GM18519 (cell line): ENCODE results near the gene SHMT2.

Source experiments
- ATAC-seq: cut with Tn5 transposase; IDR thresholded peaks from one replicate; pipeline ENCODE4 v1.9.1; 2021; ENCODE audit warnings: mild to moderate bottlenecking, moderate library complexity; ENCODE audit not compliant: unreplicated experiment, low FRiP score

The SHMT2 gene

GRCh38 chr12:57196439-57196838 lies 33.1 kb upstream of the SHMT2 start:
- no peak for ATAC-seq

DNA sequence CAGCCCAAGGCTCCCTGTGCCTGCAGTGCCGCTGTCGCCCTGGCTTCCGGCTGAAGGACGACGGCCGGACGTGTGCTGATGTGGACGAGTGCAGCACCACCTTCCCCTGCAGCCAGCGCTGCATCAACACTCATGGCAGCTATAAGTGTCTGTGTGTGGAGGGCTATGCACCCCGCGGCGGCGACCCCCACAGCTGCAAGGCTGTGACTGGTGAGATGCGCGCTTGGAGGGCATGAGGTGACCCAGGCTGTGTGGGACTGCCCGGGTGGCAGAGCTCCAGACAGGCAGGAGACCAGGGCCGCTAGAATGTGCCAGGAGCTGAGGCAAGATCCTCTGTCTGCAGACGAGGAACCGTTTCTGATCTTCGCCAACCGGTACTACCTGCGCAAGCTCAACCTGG lies 32.6 kb upstream of the SHMT2 start:
- no peak for ATAC-seq

GRCh38 chr12:57198329-57198728 lies 31.2 kb upstream of the SHMT2 start:
- ATAC-seq, result no peak

DNA sequence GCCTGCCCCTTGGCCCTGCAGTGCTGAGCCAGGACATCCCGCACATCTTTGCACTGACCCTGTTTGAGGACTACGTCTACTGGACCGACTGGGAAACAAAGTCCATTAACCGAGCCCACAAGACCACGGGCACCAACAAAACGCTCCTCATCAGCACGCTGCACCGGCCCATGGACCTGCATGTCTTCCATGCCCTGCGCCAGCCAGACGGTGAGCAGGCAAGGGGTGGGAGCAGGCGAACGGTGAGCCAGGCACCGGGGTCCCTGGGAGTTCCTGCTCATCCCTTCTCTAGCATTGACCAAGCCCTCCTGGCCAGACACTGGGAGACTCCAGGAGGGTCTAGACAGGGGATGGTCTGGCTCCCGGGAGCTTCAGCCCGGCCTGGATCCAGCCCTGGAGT lies 30.3 kb upstream of the SHMT2 start:
- ATAC-seq, result no peak

GRCh38 chr12:57200497-57200896 lies 29.0 kb upstream of the SHMT2 start:
- no peak for ATAC-seq

DNA sequence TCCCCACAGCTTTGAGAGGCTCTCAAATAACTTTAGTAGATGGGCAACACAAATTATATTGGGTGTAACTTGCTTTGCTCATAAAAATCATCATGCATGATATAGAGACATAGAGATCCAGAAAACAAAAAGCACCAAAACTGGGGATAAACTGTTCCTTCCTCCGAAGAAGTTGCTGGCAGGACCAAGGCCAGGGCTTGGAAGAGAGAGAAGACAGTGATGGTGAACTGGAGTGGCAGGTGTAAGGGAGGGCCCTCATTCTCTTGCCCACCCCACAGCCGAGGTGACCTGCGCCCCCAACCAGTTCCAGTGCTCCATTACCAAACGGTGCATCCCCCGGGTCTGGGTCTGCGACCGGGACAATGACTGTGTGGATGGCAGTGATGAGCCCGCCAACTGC lies 28.3 kb upstream of the SHMT2 start:
- ATAC-seq, result no peak

GRCh38 chr12:57201631-57202030 lies 27.9 kb upstream of the SHMT2 start:
- no peak for ATAC-seq

GRCh38 chr12:57202321-57202720 lies 27.2 kb upstream of the SHMT2 start:
- no peak for ATAC-seq

DNA sequence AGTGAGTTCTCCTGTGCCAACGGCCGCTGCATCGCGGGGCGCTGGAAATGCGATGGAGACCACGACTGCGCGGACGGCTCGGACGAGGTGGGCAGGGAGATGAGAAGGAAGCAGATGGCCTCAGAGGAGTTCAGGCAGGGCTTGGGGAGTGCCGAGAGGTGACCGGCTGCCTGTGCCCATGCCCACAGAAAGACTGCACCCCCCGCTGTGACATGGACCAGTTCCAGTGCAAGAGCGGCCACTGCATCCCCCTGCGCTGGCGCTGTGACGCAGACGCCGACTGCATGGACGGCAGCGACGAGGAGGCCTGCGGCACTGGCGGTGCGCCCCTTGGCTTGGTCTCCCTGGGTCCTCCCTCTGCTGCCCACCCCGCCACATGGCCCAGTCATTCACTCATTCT lies 26.3 kb upstream of the SHMT2 start:
- ATAC-seq, result no peak

GRCh38 chr12:57203791-57204190 lies 25.7 kb upstream of the SHMT2 start:
- no peak for ATAC-seq

DNA sequence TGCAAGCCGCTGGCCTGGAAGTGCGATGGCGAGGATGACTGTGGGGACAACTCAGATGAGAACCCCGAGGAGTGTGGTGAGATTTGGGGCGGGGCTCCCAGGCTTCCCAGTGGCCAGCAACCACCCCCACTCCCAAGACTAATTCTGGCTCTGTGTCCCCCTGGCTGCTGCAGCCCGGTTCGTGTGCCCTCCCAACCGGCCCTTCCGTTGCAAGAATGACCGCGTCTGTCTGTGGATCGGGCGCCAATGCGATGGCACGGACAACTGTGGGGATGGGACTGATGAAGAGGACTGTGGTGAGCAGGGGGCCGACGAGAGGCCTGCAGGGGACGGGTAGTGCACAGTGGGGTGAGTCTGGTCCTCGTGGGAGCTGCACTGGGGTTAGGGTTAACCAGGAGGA lies 25.1 kb upstream of the SHMT2 start:
- ATAC-seq, result no peak

- no peak for ATAC-seq
Observed at GRCh38 chr12:57205186-57205585, 24.3 kb upstream of the SHMT2 start.

DNA sequence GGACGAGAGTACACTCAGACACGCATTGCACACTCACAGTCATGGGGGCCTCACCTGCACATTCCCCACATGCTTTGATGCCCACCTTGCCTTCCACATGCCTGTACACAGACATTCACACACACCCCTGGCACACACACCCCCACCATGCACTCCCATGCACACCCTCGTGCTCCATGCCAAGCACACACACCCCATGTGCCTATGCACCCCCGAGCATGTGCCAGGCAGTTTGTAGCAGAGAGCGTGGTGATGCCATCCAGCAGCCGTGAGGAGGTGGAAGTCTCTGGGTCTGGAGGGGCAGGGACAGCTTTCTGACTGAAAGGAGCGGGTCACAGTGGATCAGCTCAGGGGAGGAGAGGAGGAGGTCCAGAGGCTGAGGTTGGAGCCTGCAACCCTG lies 23.6 kb upstream of the SHMT2 start:
- no peak for ATAC-seq

GRCh38 chr12:57207731-57208630 lies 21.5 kb upstream of the SHMT2 start:
- ATAC-seq, result no peak

- no peak for ATAC-seq
Observed at GRCh38 chr12:57208631-57209282, 20.8 kb upstream of the SHMT2 start.

DNA sequence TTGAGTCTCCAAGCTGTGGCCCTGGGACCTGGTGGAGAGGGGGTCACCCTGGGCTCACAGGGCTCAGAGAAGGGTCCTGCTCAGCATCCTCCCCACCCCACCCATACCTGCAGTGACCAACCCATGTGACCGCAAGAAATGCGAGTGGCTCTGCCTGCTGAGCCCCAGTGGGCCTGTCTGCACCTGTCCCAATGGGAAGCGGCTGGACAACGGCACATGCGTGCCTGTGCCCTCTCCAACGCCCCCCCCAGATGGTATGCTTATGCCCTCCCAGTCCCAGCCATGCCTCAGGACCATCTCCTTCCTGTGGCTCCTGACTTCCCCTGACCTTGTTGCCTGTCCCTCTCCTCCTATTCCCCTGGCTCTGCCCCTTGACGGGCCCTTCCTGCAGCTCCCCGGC lies 19.6 kb upstream of the SHMT2 start:
- ATAC-seq, result no peak

DNA sequence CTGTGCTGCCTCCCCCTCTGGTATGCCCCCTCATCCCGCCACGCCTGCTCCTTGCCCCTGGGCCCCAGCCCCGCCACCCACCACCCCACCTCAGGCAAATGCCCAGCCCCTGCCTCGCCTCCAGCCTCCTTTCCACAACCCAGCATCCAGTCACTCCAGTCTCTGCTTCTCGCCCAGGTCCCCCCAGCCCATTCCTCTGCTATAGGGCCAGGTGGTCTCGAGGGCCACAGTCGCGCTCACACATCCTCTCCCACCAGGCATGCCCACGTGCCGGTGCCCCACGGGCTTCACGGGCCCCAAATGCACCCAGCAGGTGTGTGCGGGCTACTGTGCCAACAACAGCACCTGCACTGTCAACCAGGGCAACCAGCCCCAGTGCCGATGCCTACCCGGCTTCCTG lies 19.1 kb upstream of the SHMT2 start:
- no peak for ATAC-seq

DNA sequence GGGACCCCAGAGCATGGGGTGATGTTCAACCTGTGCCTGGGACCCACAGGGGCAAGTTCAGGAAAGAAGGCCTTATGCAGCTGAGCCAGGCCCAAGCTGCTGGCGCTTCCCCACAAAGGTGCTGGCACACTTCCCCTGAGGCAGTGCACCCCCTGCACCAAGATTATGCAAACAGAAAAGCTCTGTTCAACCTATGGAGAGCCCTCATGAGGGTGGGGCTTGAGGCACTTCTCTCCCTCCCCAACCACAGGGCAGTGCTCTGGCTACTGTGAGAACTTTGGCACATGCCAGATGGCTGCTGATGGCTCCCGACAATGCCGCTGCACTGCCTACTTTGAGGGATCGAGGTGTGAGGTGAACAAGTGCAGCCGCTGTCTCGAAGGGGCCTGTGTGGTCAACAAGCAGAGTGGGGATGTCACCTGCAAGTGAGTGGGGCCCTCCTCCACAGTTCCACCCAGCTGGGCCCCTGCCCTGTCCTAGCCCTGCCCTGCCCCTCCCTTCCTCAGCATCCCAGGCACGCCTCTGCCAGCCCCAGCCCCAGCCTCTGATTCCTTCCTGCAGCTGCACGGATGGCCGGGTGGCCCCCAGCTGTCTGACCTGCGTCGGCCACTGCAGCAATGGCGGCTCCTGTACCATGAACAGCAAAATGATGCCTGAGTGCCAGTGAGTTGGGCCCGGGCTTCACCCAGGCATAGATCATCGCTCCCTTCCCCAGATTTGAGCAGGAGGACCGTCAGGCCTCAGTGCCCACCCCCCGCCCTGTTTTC lies 18.4 kb upstream of the SHMT2 start:
- no peak for ATAC-seq

DNA sequence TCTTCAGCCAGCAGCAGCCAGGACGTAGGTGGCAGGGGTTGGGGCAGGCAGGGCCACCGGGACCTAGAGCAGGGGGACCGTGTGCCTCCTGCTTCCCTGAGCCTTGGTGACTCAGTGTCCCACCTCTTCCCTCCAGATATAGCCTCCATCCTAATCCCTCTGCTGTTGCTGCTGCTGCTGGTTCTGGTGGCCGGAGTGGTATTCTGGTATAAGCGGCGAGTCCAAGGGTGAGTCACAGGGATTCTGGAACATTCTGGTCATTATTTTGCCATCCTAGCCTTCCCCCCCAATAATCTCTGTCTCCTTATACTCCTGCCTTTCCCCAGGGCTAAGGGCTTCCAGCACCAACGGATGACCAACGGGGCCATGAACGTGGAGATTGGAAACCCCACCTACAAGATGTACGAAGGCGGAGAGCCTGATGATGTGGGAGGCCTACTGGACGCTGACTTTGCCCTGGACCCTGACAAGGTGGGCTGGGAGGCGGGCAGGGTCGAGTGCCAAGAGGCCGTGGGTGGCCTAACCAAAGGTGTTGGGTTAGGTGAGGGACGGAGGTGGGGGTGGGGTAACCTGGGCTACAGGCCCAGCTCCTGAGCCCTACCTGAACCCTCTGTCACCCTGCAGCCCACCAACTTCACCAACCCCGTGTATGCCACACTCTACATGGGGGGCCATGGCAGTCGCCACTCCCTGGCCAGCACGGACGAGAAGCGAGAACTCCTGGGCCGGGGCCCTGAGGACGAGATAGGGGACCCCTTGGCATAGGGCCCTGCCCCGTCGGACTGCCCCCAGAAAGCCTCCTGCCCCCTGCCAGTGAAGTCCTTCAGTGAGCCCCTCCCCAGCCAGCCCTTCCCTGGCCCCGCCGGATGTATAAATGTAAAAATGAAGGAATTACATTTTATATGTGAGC lies 17.5 kb upstream of the SHMT2 start:
- no peak for ATAC-seq

DNA sequence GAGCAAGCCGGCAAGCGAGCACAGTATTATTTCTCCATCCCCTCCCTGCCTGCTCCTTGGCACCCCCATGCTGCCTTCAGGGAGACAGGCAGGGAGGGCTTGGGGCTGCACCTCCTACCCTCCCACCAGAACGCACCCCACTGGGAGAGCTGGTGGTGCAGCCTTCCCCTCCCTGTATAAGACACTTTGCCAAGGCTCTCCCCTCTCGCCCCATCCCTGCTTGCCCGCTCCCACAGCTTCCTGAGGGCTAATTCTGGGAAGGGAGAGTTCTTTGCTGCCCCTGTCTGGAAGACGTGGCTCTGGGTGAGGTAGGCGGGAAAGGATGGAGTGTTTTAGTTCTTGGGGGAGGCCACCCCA lies 16.8 kb upstream of the SHMT2 start:
- no peak for ATAC-seq
